ENCODE results near the gene ITPR2.
"Not testable (repeated sequence)": the region's sequence is repeated elsewhere in the genome, so short reads cannot be mapped to it uniquely, and the experiment has no call there.

The ITPR2 gene

GRCh38 chr12:26698186-26698585 is 134.8 kb downstream of the ITPR2 start:
- no peak for DNase-seq

GRCh38 chr12:26697217-26697616 is 135.8 kb downstream of the ITPR2 start:
- no peak for DNase-seq

DNA sequence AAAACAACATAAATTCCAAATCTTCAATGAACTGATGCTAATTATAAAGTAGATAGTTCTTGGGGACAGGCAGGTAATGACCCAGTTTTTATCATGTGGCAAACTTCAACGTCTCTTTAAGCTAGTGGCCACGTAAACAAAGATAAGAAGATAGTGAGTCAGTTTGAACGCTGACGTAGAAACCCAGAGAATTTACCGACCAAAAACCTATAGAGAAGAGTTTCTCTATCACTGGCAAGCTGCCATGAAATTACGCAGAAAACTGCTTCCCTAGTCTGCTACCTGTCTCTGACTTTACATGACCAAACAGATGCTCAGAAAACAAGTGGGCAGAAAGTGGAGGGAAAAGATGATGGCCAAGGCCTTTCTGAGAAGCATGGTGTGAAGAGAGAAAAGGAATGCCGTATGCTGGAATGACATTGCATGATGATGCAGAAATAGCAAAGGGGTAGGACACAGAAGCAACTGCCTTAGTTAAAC is 136.3 kb downstream of the ITPR2 start:
- DNase-seq, result no peak

GRCh38 chr12:26696048-26696612 is 136.9 kb downstream of the ITPR2 start:
- no peak for DNase-seq

- DNase-seq, result no peak
Observed at GRCh38 chr12:26694402-26694801, 138.6 kb downstream of the ITPR2 start.

DNA sequence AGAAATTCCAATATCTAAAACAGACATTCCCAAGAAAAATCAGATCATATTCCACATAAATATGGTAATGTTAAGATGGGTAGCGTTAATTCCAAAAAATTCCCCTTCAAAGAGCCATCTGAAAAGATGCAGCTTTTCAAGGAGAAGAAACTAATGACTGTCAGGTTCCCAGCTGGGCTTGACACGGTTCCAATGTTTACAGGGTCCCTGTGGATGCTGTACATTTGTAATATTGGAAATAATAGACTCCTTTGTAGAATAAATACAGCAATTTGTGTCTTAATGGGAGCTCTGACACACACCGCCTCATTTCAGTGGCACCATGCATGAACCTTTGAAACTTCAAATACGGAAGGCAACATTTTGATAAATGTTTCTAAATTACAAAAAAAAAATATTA is 140.6 kb downstream of the ITPR2 start:
- DNase-seq, result no peak

- peak; percentile 79 for DNase-seq
Observed at GRCh38 chr12:26691234-26691970, 141.6 kb downstream of the ITPR2 start.

- no peak for DNase-seq
Observed at GRCh38 chr12:26690601-26691000, 142.4 kb downstream of the ITPR2 start.

GRCh38 chr12:26689281-26689841 is 143.6 kb downstream of the ITPR2 start:
- DNase-seq, result no peak

- no peak for DNase-seq
Observed at GRCh38 chr12:26688344-26688904, 144.6 kb downstream of the ITPR2 start.

- DNase-seq, result no peak
Observed at GRCh38 chr12:26686408-26686807, 146.6 kb downstream of the ITPR2 start.

DNA sequence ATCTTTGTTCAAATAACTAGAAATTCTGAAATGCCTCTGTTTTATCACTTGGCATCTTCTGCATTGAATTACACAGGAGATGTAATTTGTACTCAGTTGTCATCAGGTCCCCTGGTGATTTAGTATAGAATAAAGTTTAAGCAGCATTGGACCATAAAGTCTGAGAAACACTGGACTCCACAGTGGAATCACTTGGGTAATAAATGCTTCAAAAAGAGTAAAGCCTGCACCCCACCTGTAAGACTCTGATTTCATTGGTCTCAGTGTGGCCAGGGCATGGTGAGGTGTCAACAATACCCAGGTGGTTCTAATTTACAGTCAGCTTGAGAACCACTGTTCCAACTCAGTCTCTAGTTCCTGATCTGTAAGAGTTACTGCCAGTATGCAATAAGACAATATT is 148.9 kb downstream of the ITPR2 start:
- DNase-seq, result no peak

GRCh38 chr12:26683443-26683842 is 149.6 kb downstream of the ITPR2 start:
- no peak for DNase-seq

GRCh38 chr12:26680727-26681455 is 152.1 kb downstream of the ITPR2 start:
- DNase-seq, result no peak

GRCh38 chr12:26678697-26679660 is 154.0 kb downstream of the ITPR2 start:
- DNase-seq, result no peak

- DNase-seq, result not testable (repeated sequence)
Observed at GRCh38 chr12:26671487-26671886, 161.5 kb downstream of the ITPR2 start.

- DNase-seq, result no peak
Observed at GRCh38 chr12:26668847-26669246, 164.1 kb downstream of the ITPR2 start.

DNA sequence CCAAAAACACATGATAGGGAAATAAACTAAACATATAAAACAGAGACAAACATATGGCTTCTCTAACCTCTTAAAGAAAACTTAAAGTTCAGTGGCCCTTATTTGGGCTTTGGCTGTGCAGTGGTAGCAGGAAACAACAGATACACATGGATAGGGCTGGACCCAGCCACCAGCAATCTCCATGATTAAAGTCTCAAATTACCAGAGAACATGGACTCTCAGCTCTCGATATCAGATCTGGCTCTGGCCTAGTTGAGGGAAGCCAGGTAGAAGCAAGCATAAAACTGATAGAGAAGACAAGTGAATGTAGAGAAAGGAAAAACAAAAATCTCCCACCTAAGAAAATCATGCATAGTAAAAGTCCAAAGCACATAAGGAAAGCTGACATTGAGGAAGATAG is 164.8 kb downstream of the ITPR2 start:
- DNase-seq, result no peak

GRCh38 chr12:26666286-26666685 is 166.7 kb downstream of the ITPR2 start:
- DNase-seq, result no peak

DNA sequence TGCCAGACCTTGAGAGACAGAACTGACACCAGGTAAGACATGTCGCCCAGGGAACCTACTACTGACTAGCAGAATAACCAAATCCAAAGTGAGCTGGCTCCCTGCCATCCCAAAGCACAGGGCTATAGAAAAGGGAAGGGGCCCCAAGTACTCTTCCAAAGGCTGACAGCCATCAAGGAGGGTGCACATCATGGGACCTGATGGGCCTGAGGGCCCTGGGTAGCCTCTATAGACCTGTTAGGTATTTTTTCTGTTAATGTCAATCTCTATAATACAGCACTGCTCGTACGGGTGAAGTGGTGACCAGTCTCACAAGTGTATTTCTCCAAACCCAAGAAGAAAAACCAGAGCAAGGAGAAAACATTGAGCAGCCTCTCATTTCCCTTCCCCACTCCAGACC is 171.6 kb downstream of the ITPR2 start:
- no peak for DNase-seq

GRCh38 chr12:26659930-26660329 is 173.1 kb downstream of the ITPR2 start:
- DNase-seq, result no peak

DNA sequence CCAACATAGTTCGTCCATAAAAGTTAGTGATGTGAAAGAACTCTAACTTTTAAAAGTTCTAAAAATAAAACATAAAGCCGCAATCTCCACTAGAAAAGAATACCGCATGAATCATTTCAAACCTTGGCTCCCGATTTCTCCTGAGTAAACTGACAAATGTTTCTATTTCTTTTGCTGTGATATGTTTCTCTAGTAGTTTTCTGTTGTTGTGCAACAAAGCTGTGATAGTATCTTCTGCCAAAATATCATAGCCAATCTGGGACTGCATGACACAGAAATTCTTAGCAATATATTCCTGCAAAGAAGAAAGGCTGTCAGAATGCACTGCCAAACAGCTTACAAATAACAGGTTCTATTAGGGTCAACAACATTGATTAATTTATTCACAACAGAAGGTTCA is 174.0 kb downstream of the ITPR2 start:
- no peak for DNase-seq
